ENCODE measurements around the gene MRPS18B. TPM values are rescaled to one million over a fixed set of nuclear protein-coding genes. Genes with fewer than 3 reads are reported as not detected.
A peak's percentile ranks its signal among the peaks of the same experiment; 100 is the strongest.

Gene MRPS18B
- total and polyA plus RNA-seq, 2 of the 13 experiments (the other 11 are each of a cell fraction or from before 2014, with no cell fraction given): 125 to 131 TPM

DNA sequence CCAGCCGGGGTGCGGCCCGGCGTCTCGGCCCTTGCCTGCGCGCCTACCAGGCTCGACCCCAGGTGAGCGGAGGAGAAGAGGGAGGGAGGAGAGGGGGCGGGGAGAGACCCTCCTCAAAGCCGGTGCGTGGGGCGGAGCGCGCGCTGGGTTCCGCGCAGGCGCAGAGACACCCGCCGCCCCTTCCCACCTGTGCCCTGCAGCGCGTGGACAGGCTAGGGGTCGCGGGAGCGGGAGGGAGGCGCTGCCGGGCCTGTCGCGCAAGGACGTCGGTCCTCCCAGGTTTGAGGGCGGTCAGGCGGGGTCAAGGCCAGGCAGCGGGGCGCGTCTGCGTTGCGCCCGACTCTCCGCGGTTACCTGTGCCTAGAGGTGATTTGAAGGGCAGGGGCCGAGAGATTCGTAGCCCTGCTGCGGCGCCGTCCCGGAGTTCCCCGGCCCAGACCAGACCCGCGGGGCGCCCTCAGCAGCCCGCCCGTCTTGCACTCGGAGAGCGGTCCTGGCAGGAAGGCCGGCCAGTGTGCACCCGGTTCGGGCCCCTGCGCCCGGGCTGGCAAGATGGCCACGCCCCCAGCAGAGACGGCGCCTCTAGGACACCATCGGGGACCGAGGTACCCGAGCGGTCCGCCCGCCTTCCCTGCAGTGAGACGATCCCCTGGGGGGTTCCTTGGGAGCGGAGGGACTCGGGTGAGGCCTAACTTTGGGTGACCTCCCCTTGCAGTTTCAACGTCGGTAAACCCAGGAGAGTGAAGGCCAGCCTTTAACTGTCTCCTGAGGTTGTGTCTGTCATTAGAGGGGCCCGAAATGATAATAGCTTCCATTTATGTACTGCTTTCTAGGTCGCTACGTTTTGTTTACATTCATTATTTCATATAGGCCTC lies 29.8 kb downstream of the MRPS18B start (continued):
- TF ChIP-seq, protein P1, sequence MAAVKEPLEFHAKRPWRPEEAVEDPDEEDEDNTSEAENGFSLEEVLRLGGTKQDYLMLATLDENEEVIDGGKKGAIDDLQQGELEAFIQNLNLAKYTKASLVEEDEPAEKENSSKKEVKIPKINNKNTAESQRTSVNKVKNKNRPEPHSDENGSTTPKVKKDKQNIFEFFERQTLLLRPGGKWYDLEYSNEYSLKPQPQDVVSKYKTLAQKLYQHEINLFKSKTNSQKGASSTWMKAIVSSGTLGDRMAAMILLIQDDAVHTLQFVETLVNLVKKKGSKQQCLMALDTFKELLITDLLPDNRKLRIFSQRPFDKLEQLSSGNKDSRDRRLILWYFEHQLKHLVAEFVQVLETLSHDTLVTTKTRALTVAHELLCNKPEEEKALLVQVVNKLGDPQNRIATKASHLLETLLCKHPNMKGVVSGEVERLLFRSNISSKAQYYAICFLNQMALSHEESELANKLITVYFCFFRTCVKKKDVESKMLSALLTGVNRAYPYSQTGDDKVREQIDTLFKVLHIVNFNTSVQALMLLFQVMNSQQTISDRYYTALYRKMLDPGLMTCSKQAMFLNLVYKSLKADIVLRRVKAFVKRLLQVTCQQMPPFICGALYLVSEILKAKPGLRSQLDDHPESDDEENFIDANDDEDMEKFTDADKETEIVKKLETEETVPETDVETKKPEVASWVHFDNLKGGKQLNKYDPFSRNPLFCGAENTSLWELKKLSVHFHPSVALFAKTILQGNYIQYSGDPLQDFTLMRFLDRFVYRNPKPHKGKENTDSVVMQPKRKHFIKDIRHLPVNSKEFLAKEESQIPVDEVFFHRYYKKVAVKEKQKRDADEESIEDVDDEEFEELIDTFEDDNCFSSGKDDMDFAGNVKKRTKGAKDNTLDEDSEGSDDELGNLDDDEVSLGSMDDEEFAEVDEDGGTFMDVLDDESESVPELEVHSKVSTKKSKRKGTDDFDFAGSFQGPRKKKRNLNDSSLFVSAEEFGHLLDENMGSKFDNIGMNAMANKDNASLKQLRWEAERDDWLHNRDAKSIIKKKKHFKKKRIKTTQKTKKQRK (IDR thresholded peaks at IDR 0.05; ENCODE audit: low read length): no peak
- TF ChIP-seq DMTF1 (CRISPR knock-in tag; IDR thresholded peaks at IDR 0.05): no peak
- peak; percentile 56; the same call in 1 of the 2 replicates for TF ChIP-seq SP5 (CRISPR knock-in tag; IDR thresholded peaks at IDR 0.05; ENCODE audit: borderline replicate concordance, low read depth)
- TF ChIP-seq ZBTB4 (CRISPR knock-in tag; IDR thresholded peaks at IDR 0.05; ENCODE audit: borderline replicate concordance): peak; percentile 99
- 0 out of 2 replicates have a peak, but pooled peaks have one; percentile 74 for TF ChIP-seq ZNF34 (CRISPR knock-in tag; IDR thresholded peaks at IDR 0.05; ENCODE audit: borderline replicate concordance)
- TF ChIP-seq, protein P2, sequence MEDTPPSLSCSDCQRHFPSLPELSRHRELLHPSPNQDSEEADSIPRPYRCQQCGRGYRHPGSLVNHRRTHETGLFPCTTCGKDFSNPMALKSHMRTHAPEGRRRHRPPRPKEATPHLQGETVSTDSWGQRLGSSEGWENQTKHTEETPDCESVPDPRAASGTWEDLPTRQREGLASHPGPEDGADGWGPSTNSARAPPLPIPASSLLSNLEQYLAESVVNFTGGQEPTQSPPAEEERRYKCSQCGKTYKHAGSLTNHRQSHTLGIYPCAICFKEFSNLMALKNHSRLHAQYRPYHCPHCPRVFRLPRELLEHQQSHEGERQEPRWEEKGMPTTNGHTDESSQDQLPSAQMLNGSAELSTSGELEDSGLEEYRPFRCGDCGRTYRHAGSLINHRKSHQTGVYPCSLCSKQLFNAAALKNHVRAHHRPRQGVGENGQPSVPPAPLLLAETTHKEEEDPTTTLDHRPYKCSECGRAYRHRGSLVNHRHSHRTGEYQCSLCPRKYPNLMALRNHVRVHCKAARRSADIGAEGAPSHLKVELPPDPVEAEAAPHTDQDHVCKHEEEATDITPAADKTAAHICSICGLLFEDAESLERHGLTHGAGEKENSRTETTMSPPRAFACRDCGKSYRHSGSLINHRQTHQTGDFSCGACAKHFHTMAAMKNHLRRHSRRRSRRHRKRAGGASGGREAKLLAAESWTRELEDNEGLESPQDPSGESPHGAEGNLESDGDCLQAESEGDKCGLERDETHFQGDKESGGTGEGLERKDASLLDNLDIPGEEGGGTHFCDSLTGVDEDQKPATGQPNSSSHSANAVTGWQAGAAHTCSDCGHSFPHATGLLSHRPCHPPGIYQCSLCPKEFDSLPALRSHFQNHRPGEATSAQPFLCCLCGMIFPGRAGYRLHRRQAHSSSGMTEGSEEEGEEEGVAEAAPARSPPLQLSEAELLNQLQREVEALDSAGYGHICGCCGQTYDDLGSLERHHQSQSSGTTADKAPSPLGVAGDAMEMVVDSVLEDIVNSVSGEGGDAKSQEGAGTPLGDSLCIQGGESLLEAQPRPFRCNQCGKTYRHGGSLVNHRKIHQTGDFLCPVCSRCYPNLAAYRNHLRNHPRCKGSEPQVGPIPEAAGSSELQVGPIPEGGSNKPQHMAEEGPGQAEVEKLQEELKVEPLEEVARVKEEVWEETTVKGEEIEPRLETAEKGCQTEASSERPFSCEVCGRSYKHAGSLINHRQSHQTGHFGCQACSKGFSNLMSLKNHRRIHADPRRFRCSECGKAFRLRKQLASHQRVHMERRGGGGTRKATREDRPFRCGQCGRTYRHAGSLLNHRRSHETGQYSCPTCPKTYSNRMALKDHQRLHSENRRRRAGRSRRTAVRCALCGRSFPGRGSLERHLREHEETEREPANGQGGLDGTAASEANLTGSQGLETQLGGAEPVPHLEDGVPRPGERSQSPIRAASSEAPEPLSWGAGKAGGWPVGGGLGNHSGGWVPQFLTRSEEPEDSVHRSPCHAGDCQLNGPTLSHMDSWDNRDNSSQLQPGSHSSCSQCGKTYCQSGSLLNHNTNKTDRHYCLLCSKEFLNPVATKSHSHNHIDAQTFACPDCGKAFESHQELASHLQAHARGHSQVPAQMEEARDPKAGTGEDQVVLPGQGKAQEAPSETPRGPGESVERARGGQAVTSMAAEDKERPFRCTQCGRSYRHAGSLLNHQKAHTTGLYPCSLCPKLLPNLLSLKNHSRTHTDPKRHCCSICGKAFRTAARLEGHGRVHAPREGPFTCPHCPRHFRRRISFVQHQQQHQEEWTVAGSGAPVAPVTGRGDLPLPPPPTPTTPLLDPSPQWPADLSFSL (CRISPR knock-in tag; IDR thresholded peaks at IDR 0.05): no peak
- TF ChIP-seq ZBTB2 (CRISPR knock-in tag; IDR thresholded peaks at IDR 0.05; ENCODE audit: low read depth): peak; percentile 78
- peak; percentile 91 for TF ChIP-seq AGO1 (IDR thresholded peaks at IDR 0.05; ENCODE audit: low read depth, low read length, poor library complexity, severe bottlenecking)
- TF ChIP-seq RBFOX2 (IDR thresholded peaks at IDR 0.05; ENCODE audit: low read depth, low read length): peak; percentile 99

Data from HepG2 (cell line).